Posterior cingulate gyrus (tissue), 11 donors: ENCODE data around the gene FAM240A.

Source experiments
- DNase-seq, 10 donors: peaks; one replicate each; pipeline versions ENCODE4 v3.0.0 to v3.0.0-alpha.2; 2020 to 2021; ENCODE audit warnings: mixed read lengths in 3 of 10
- intact Hi-C: fragments of 100-400 bp; cut with DNase I; formaldehyde crosslinking; loops from one replicate; pipeline ENCODE4 v1.15.1; 2023

Gene FAM240A

DNA sequence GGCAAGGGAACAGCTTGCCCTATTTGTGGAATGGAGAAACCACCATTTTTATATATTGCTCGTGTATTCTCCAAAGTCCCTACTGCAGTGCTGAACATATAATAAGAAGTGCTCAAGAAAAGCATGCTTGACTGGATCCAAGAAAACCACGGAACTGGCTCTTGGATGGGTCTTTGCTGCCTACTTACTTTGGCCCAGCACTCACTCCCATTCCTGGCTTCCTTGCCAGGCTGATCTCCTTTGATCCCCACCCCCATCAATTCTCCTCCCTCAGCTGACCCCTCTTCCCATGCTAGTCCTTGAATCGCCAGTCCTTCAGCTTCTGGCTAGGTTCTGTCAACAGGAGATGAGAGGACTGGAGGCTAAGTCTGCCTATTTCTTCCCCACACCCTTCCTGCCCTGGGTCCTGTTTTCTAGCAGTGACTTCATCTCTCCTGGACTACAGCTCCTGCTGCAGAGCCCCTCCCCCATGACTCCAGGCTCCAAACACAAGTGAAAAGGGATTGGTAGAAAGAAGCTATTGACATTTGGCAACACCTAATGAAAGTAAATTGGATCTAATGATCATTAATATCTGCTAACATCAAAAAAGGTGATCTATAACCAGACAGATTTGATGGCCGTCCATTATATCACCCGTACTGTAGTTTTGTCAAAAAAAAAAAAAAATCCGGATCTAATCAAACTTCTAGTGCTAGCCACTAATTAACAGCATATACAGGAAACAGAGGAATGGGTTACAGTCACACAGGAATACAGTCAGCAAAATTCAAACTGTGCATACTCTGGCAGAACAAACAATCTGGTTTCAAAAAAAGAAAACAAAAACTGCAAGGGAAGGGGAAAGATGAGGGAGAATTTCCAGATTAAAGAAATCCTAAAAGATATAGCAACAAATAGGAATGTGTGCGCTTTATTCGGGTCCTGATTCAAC is 7.8 kb downstream of the FAM240A start:
- no peak for DNase-seq
- intact Hi-C loops = no loop called here

DNA sequence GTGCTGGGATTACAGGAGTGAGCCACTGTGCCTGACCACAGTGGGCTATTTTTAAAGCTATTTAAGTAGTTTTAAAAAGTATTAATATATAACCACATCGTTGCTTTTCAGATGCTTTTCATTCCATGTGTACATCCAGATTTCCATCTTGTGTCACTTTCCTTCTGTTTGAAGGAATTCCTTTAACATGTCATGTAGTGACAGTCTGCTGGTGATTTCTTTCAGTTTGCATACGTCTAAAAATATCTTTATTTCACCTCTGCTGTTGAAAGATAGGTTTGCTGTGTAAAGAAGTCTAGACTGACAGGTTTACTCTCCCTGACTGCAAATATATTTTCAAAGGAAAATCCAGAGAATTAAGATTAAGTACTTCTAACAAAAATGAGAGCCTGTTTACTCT is 12.2 kb downstream of the FAM240A start:
- intact Hi-C loops = no loop called here
- DNase-seq = no peak

GRCh38 chr3:46624975-46625490 is 12.7 kb downstream of the FAM240A start:
- DNase-seq = no peak
- intact Hi-C loops = no loop called here

DNA sequence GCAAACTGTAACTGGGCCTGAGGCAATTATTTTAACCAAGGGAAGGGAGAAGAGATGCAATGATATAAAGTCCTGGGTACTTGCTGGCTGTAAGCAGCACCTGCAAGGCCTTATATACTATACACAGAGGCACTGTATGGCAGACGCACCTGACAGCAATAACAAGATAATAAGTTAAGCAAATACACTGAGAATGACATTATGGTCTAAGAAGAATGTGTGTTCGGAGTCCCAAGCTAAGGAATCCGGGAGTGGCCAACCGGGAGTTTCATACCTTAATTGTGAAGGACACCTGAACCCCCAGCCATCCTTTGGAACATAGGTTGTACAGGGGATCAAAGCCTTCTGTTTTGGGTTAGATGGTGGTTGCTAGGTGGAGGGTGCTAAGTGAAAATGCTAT is 13.7 kb downstream of the FAM240A start:
- intact Hi-C loops = no loop called here
- no peak for DNase-seq

- no peak for DNase-seq
- intact Hi-C loops = no loop called here
Measured at GRCh38 chr3:46627078-46627477, 14.8 kb downstream of the FAM240A start.

- peak in 5 of 10 donors; percentile 9 to 86 (median 41) for DNase-seq
- intact Hi-C loops = loop anchor here (2.0 kb wide), 1 partner anchor 140 kb away; no protein-coding TSS in a partner anchor
Measured at GRCh38 chr3:46628901-46629369, 16.6 kb downstream of the FAM240A start.

- intact Hi-C loops = loop anchor here (2.0 kb wide), 1 partner anchor 141 kb away; no protein-coding TSS in a partner anchor
- DNase-seq = peak; percentile 63 to 96 (median 76)
Measured at GRCh38 chr3:46629551-46630517, 17.5 kb downstream of the FAM240A start.

- intact Hi-C loops = no loop called here
- DNase-seq = no peak
Measured at GRCh38 chr3:46632792-46633191, 20.5 kb downstream of the FAM240A start.

DNA sequence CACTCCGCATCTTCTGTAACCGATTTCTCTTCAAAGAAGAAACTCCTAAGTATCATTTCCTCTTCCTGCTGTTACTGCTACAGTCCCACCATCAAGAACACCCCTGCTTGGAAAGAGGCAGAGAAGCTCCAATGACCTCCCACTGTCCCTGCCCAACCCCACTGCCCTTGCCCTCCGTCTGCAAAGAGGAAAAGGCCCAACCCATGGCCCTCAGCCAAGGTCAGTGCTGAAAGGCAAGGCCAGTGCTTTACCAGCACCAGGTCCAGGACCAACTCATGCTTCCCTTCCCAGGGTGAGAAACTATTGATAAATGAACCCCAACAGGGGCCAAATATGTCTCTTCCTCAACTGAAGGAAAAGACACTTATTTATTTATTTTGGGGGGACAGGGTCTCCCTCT is 22.5 kb downstream of the FAM240A start:
- intact Hi-C loops = no loop called here
- no peak for DNase-seq

GRCh38 chr3:46639221-46639620 is 26.9 kb downstream of the FAM240A start:
- intact Hi-C loops = no loop called here

GRCh38 chr3:46640927-46641326 is 28.6 kb downstream of the FAM240A start:
- no peak for DNase-seq
- intact Hi-C loops = no loop called here

More at GRCh38 chr3:46639221-46639620, 26.9 kb downstream of the FAM240A start:
- DNase-seq = no peak

DNA sequence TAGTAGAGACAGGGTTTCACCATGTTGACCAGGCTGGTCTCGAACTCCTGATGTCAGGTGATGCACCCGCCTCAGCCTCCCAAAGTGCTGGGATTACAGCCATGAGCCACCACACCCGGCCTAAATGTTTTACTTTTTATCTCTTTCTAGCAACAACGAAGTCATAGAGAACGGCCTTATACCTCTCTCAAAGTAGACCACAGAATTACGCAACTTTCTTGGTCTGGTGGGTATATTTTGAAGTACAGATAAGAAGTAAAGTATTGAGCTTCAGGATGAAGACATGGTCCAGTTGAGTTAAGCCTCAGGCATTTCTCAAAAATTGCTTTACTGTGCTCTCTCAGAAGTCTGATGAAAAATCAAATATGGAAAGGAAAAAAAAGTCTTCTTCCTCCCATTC is 30.6 kb downstream of the FAM240A start:
- intact Hi-C loops = no loop called here
- no peak for DNase-seq

GRCh38 chr3:46643701-46644100 is 31.4 kb downstream of the FAM240A start:
- intact Hi-C loops = no loop called here
- DNase-seq = no peak

- DNase-seq = no peak
- intact Hi-C loops = no loop called here
Measured at GRCh38 chr3:46646700-46647099, 34.4 kb downstream of the FAM240A start.

DNA sequence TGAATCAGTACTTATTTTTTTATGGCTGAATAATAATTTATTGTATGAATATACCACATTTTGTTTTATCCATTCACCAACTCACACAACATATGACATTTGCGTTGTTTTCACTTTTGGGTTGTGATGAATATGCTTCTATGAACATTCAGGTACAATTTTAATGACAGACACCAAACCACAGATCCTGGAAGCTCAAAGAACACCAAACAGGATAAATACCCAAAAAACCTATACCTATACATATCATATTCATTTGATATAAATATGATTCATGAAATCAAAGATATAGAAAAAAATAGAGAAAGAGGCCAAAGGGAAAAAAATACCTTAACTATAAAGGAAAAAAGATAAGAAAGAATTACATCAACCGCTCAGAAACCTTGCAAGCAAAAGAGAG is 35.8 kb downstream of the FAM240A start:
- intact Hi-C loops = no loop called here
- no peak for DNase-seq

GRCh38 chr3:46649436-46649835 is 37.1 kb downstream of the FAM240A start:
- intact Hi-C loops = no loop called here

DNA sequence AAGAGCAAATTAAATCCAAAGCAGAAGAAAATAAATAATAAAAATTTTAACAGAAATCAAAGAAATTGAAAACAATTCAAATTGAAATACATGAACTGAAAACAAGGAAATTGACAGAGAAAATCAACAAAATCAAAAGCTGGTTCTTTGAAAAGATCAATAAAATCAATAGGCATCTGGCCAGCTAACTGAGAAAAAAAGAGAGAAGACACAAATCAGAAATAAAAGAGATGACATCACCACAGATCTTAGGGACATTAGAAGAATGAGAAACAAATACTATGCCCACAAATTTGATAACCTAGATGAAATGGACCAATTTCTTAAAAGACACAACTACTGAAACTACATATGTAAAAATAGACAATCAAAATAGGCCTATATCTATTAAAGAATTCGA is 38.8 kb downstream of the FAM240A start:
- DNase-seq = no peak
- intact Hi-C loops = no loop called here

More at GRCh38 chr3:46649436-46649835, 37.1 kb downstream of the FAM240A start:
- no peak for DNase-seq

DNA sequence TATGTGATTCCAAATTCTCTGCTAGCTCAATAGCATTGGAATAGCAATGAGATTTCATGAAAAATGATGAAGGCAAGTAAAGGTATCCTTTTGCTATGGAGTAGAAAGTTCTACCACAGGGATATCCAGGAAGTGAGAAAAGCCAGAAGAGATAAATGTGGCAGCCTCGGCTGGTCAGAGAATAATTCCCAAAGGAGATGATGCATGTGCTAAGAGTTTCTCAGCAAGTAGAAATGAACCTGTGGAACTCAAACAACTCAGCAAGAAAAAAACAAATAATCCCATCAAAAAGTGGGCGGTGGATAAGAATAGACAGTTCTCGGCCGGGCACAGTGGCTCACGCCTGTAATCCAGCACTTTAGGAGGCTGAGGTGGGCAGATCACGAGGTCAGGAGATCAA is 42.9 kb downstream of the FAM240A start:
- no peak for DNase-seq
- intact Hi-C loops = no loop called here

- peak in 1 of 10 donors; percentile 56 for DNase-seq
- intact Hi-C loops = no loop called here
Measured at GRCh38 chr3:46656778-46657556, 44.6 kb downstream of the FAM240A start.

- intact Hi-C loops = no loop called here
- DNase-seq = peak in 2 of 10 donors; percentile 77 to 80
Measured at GRCh38 chr3:46659285-46659684, 47.0 kb downstream of the FAM240A start.
